Measurements from ENCODE around the gene ZNF608.

DNA sequence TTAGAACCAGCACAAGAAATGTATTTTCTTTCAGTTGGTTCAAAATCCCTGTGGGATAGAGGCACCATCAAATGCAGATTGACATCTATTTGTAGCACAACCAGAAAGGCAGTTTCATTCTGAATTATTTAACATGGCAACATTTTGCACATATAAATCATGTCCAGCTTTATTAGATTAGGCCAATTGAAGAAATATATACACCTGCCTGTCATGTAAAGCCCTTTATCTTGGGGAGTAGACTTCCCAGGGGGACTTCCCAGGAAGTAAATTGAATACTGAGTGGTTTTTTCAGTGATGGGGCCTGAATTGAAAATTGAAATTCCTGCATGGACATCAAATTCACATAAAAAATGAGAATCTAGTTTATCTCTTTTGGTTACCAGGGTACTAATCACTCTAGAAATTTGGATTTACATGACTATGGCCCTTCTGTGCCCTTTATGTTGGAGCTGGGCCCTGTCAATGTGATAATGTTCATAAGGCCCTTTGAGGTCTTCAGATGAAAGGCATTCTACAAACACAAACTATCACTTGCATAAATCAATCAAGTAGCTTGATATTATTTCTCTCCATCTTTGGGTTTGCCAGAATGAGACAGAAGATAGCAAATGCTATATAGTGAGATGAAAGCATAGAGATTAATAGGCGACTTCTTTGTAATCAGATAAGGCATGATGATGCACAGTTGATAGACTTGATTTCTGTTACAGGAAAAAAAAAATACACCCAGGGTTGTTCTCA is 26.2 kb upstream of the ZNF608 start:
- TF ChIP-seq, protein P1, sequence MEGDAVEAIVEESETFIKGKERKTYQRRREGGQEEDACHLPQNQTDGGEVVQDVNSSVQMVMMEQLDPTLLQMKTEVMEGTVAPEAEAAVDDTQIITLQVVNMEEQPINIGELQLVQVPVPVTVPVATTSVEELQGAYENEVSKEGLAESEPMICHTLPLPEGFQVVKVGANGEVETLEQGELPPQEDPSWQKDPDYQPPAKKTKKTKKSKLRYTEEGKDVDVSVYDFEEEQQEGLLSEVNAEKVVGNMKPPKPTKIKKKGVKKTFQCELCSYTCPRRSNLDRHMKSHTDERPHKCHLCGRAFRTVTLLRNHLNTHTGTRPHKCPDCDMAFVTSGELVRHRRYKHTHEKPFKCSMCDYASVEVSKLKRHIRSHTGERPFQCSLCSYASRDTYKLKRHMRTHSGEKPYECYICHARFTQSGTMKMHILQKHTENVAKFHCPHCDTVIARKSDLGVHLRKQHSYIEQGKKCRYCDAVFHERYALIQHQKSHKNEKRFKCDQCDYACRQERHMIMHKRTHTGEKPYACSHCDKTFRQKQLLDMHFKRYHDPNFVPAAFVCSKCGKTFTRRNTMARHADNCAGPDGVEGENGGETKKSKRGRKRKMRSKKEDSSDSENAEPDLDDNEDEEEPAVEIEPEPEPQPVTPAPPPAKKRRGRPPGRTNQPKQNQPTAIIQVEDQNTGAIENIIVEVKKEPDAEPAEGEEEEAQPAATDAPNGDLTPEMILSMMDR (IDR thresholded peaks at IDR 0.05) = no peak
- no peak for TF ChIP-seq POLR2A (IDR thresholded peaks at IDR 0.05)

Measured in ovary (tissue), 3 donors.